HG02759 (cell line): ENCODE data around the gene CYP1A1.
A peak's percentile ranks its signal among the peaks of the same experiment; 100 is the strongest.

Experiments
- ATAC-seq: cut with Tn5 transposase; IDR thresholded peaks from one replicate; pipeline ENCODE4 v1.9.1; 2021; ENCODE audit warnings: mild to moderate bottlenecking, moderate library complexity; ENCODE audit not compliant: unreplicated experiment

Gene CYP1A1

DNA sequence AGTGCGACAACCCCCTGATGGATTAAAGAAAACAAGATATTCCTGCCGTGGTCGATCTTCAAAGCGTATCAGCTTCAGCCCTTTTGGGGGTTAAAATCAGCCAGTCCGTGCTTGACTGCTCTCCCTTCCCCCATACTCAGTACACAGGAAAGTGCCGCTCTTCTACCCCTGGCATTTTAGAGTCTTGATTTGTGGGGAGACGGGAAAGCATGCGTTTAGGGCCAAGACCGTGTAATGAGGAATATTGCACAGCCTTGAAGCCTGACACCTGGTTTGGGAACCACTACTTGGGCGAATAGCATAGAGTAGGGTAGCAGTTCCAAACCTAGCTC is 29.0 kb downstream of the CYP1A1 start:
- no peak for ATAC-seq

DNA sequence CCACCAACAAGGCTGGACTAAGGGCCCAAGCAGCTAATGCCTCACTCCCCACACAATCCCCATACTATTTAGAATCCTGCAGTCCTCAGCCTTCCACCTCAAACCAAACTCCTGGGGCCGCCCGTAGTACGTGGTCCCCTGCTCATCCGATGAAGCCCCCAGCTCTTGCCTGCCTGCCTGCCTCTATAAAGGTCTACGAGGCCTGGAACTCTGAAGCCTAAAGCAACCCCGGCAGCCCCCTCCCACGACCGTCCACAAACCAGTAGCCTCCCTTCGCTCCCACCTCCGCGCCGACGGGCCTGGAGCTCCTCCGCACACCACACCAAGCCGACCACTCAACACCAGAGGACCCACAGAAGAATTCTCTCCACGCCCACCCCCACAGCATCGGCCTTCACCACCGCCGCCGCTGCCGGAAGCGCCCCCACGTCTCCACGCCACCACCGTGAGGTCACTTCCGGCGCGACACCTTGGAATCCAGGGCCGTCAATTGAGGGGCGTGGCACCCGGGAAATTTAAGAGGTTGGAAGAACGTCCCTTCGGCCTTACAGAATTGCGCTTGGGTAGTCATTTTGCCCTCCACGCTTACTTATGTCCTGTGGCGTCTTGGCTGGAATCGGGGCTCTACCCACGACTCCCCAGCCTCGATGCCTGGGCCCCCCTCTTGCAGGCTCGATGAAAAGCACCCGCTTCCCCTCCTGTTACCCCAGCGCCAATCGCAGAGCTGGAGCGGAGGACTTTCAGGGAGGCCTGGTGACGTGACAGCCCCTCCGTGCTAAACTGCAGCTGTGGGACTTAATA is 29.5 kb downstream of the CYP1A1 start, which contains the start of gene EDC3:
TSS of gene EDC3 (minus strand) at position 428 of the 801 bp plus-strand sequence. CDS start 20,900 bp downstream, outside the sequence.
- peak; percentile 84 for ATAC-seq

DNA sequence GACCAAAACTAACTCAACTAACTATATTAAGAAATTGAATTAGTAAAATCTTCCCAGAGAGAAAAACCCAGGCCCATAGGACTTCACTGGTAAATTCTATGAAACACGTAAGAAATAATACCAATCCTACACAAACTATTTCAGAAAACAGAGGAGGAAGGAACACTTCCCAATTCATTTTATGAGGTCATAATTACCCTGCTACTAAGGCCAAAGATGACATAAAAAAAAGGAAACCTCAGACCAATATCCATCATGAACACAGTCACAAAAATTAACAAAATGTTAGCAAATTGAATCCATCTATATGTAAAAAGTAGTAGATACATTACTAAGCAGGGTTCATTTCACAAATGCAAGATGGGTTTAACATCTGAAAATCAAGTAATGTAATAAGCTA is 33.0 kb downstream of the CYP1A1 start:
- ATAC-seq: no peak

DNA sequence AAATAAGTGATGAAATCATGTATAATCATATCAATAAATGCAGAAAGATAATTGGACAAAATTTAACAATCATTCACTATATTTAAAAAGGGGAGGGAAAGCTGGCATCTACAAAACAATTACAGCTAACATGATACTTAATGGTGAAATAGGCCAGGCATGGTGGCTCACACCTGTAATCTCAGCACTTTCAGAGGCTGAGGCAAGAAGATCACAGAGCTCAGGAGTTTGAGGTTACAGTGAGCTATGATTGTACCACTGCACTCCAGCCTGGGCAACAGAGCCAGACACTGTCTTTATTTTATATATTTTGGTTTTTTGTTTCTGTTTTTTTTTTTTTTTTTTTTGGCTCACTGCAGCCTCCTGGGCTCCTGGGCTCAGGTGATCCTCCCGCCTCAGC is 41.6 kb downstream of the CYP1A1 start:
- ATAC-seq: no peak

DNA sequence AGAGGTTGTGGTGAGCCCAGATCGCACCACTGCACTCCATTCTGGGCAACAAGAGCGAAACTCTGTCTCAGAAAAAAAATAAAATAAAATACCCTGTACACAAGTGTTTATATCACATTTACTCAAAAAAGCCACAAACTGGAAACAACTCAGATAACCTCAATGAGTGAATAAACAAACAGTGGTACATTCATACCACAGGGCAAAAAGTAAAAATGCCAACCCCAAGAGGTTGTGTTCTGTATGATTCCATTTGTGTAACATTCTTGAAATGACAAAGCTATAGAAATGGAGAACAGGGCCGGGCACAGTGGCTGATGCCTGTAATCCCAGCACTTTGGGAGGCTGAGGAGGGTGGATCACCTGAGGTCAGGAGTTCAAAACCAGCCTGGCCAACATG is 42.4 kb downstream of the CYP1A1 start:
- no peak for ATAC-seq

DNA sequence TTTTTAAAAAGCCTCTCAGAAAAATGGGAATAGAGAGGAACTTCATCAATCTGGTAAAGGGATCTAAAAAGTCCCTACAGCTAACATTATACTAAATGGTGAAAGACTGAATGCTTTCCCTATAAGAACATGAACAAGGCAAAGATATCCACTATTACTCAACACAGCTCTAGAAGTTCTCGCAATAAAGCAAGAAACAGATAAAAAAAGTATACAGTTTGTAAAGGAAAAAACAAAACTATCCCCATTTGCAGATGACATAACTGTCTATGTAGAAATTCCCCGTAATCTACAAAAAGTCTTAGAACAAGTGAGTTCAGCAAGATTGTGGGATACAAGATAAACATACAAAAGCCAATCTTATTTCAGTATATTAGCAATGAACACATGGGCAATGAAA is 44.9 kb downstream of the CYP1A1 start:
- no peak for ATAC-seq

DNA sequence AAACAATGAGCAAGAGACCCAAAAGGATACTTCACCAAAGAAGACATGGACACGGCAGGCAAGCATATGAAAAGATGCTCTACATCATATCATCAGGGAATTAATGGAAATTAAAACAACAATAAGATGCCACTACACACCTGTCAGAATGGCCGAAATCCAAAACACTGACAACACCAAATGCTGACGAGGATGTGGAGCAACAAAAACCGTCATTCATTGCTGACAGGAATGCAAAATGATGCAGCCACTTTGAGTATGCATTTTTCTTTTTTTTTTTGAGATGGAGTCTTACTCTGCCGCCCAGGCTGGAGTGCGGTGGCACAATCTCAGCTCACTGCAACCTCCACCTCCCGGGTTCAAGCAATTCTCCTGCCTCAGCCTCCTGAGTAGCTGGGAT is 48.5 kb downstream of the CYP1A1 start:
- no peak for ATAC-seq

DNA sequence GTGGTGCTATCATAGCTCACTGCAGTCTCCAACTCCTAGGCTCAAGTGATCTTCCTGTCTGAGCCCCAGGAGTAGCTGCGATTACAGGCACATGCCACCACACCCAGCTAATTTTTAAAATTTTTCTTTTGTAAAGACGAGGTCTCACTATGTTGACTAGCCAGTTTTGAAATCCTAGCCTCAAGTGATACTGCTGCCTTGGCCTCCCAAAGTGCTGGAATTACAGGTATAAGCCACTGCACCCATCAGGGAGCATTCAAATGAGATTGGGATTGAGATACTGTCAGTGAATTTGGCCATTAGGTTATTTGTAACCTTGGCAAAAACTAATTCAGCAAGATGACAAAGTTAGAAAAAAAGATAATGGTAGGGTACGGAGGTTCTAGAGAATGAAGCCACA is 51.2 kb downstream of the CYP1A1 start:
- no peak for ATAC-seq

DNA sequence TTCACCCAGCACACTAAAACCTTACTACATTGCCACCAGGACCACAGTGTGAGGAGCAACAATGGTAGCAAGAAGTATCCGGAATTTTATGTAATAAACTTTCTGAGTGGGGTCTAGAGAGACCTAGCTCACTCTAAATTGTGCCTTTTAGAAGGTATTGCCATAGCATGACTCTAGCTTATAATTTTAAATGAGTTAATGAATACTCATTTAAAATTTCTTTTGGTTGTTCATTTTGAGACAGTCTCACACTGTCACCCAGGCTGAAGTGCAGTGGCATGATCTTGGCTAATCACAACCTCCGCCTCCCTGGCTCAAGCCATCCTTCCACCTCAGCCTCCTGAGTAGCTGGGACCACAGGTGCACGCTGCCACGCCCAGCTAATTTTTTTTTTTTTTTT is 55.7 kb downstream of the CYP1A1 start:
- no peak for ATAC-seq
